ENCODE results near the gene USH1G.

DNA sequence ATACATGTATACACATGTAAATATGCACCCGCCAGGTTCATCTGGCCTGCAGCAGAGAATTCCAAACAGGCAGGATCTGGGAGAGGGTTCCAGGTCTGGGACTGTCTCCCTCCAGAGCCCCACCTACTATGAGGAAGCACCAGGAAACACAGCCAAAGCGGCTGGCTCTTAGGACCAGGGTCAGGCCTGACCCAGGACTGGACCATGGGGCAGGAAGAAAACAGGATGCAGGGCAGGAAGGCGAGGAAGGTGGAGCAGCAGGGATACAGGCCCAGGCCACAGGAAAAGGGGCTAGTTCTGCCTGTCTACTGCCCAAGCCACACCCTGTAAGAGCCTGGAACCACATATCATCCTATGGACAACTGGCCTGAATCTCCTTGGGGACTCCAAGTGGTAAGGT is 47.3 kb upstream of the USH1G start:
- TF ChIP-seq, protein P1, sequence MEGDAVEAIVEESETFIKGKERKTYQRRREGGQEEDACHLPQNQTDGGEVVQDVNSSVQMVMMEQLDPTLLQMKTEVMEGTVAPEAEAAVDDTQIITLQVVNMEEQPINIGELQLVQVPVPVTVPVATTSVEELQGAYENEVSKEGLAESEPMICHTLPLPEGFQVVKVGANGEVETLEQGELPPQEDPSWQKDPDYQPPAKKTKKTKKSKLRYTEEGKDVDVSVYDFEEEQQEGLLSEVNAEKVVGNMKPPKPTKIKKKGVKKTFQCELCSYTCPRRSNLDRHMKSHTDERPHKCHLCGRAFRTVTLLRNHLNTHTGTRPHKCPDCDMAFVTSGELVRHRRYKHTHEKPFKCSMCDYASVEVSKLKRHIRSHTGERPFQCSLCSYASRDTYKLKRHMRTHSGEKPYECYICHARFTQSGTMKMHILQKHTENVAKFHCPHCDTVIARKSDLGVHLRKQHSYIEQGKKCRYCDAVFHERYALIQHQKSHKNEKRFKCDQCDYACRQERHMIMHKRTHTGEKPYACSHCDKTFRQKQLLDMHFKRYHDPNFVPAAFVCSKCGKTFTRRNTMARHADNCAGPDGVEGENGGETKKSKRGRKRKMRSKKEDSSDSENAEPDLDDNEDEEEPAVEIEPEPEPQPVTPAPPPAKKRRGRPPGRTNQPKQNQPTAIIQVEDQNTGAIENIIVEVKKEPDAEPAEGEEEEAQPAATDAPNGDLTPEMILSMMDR (optimal IDR thresholded peaks at IDR 0.05 in 1 of 3, IDR thresholded peaks at IDR 0.05 in 1 of 3, conservative IDR thresholded peaks at IDR 0.05 in 1 of 3; ENCODE audit: extremely low read depth in 1 of 3, insufficient read depth in 2 of 3, low read length in 3 of 3) = no peak
- TF ChIP-seq EZH2 (IDR thresholded peaks at IDR 0.05; ENCODE audit: low read length) = no peak

Measured in keratinocyte (primary cell).